Neural progenitor cell (in vitro differentiated cells): Measurements from ENCODE around the gene ZNF107. TPM values are rescaled to one million over a fixed set of nuclear protein-coding genes. Genes with fewer than 3 reads are reported as not detected.

Experiments
- DNase-seq: peaks from one replicate; pipeline ENCODE4 v3.0.0-alpha.2; 2016; ENCODE audit warnings: low spot score
- H2AFZ ChIP-seq: fragments of 200-600 bp; sonication (generic); replicated peaks from 2 replicates; pipeline ENCODE4 v1.6.1; 2016; ENCODE audit warnings: antibody characterized with exemption
- H3F3A ChIP-seq: fragments of 200-600 bp; sonication (generic); 2 replicates; pipeline ENCODE4 v1.6.1; 2016; ENCODE audit warnings: antibody characterized with exemption, low read depth
- H3K27ac ChIP-seq: fragments of 200-600 bp; sonication (generic); 2 replicates; pipeline ENCODE4 v1.5.1; 2016; ENCODE audit warnings: mild to moderate bottlenecking
- H3K27me3 ChIP-seq: fragments of 200-600 bp; sonication (generic); 2 replicates; pipeline ENCODE4 v1.6.1; 2016; ENCODE audit warnings: mild to moderate bottlenecking, moderate library complexity
- H3K36me3 ChIP-seq: fragments of 200-600 bp; sonication (generic); 2 replicates; pipeline ENCODE4 v1.5.1; 2016
- H3K4me1 ChIP-seq: fragments of 200-600 bp; sonication (generic); 2 replicates; pipeline ENCODE4 v1.6.1; 2016; ENCODE audit warnings: mixed run types
- H3K4me2 ChIP-seq: fragments of 200-600 bp; sonication (generic); 2 replicates; pipeline ENCODE4 v1.6.1; 2016
- H3K4me3 ChIP-seq: fragments of 200-600 bp; sonication (generic); 2 replicates; pipeline ENCODE4 v1.5.1; 2016
- H3K79me2 ChIP-seq: fragments of 200-600 bp; sonication (generic); 2 replicates; pipeline ENCODE4 v1.6.1; 2016; ENCODE audit warnings: low read depth
- H3K9ac ChIP-seq: fragments of 200-600 bp; sonication (generic); 2 replicates; pipeline ENCODE4 v1.6.1; 2016
- H3K9me3 ChIP-seq: fragments of 200-600 bp; sonication (generic); 2 replicates; pipeline ENCODE4 v1.5.1; 2016; ENCODE audit warnings: low read depth
- H4K20me1 ChIP-seq: fragments of 200-600 bp; sonication (generic); 2 replicates; pipeline ENCODE4 v1.6.1; 2016; ENCODE audit warnings: low read depth
- H3K27ac Mint-ChIP-seq: 3 replicates; pipeline ENCODE4 v1.8.0; 2021; ENCODE audit warnings: mixed read lengths
- H3K27me3 Mint-ChIP-seq: 2 replicates; pipeline ENCODE4 v1.8.0; 2022; ENCODE audit warnings: low read depth, mild to moderate bottlenecking, inconsistent platforms, moderate library complexity, mixed read lengths; ENCODE audit not compliant: insufficient read depth
- H3K36me3 Mint-ChIP-seq: 3 replicates; pipeline ENCODE4 v1.8.0; 2021; ENCODE audit warnings: mixed read lengths
- H3K4me1 Mint-ChIP-seq: 3 replicates; pipeline ENCODE4 v1.8.0; 2021; ENCODE audit warnings: mixed read lengths
- H3K4me3 Mint-ChIP-seq: 3 replicates; pipeline ENCODE4 v1.8.0; 2021; ENCODE audit warnings: mild to moderate bottlenecking, moderate library complexity, mixed read lengths
- H3K9me3 Mint-ChIP-seq: 3 replicates; pipeline ENCODE4 v1.8.0; 2020; ENCODE audit warnings: mixed read lengths
- CTCF ChIP-seq: fragments of 200-600 bp; sonication (generic); IDR thresholded peaks from 2 replicates; pipeline ENCODE4 v1.5.1; 2017; ENCODE audit warnings: antibody characterized with exemption, mild to moderate bottlenecking
- EZH2 ChIP-seq: fragments of 200-600 bp; sonication (generic); IDR thresholded peaks from 2 replicates; pipeline ENCODE4 v1.6.1; 2017; ENCODE audit warnings: antibody characterized with exemption, mild to moderate bottlenecking, moderate library complexity
- EZH2phosphoT487 ChIP-seq: fragments of 200-600 bp; sonication (generic); IDR thresholded peaks from 2 replicates; pipeline ENCODE4 v1.6.1; 2017; ENCODE audit warnings: antibody characterized with exemption
- microRNA-seq: library from miRNA; unstranded; fragments of <30 nt; microRNA quantifications from one replicate; pipeline ENCODE4, GENCODE V29; 2016
- small RNA-seq: library from RNA; depleted of rRNA; stranded (forward); fragments of <200 nt; gene quantifications from one replicate; pipeline ENCODE3, GENCODE V24; 2015
- total RNA-seq: library from RNA; depleted of rRNA; stranded (reverse); fragments of >200 nt; gene quantifications from 2 replicates; pipeline ENCODE4 v1.2.3, GENCODE V29; 2015; ENCODE audit warnings: low replicate concordance

The ZNF107 gene
- total RNA-seq, 1 donor from 2014 or later: 18.9 TPM

- Mint-ChIP-seq H3K36me3 (no peaks in the 10 kb centered on the region), H3K4me1 (no peaks in the 10 kb centered on the region), H3K9me3 (peaks cover 8% of the 10 kb centered on the region), H3K27me3 (peaks cover 3% of the 10 kb centered on the region), H3K4me3 (no peak overlapping the region), H3K27ac (no peak overlapping the region)
- no peaks in the 10 kb centered on the region for H3K27me3 ChIP-seq
- H3K4me1 ChIP-seq: no peaks in the 10 kb centered on the region
- H4K20me1 ChIP-seq: no peaks in the 10 kb centered on the region
- H2AFZ ChIP-seq: no peak overlapping the region
- H3K4me3 ChIP-seq: no peak overlapping the region
- no peaks in the 10 kb centered on the region for H3K79me2 ChIP-seq
- no peak overlapping the region for H3K4me2 ChIP-seq
- no peak overlapping the region for H3K27ac ChIP-seq
- peaks cover 11% of the 10 kb centered on the region for H3K9me3 ChIP-seq
- H3K9ac ChIP-seq: no peak overlapping the region
- DNase-seq: no peak
- no peaks in the 10 kb centered on the region for H3F3A ChIP-seq
- no peaks in the 10 kb centered on the region for H3K36me3 ChIP-seq
- TF ChIP-seq EZH2phosphoT487 (no peak), EZH2 (no peak), CTCF (no peak)
Observed at GRCh38 chr7:64755865-64756264, 89.9 kb downstream of the ZNF107 start.

GRCh38 chr7:64758151-64758550 is 92.2 kb downstream of the ZNF107 start:
- Histone ChIP-seq H3K4me3 (no peak overlapping the region), H3K27ac (no peak overlapping the region), H3K4me2 (no peak overlapping the region), H3F3A (no peaks in the 10 kb centered on the region), H3K4me1 (no peaks in the 10 kb centered on the region), H3K9me3 (peaks cover 12% of the 10 kb centered on the region), H4K20me1 (no peaks in the 10 kb centered on the region), H3K79me2 (no peaks in the 10 kb centered on the region), H3K36me3 (no peaks in the 10 kb centered on the region), H3K9ac (no peak overlapping the region), H3K27me3 (no peaks in the 10 kb centered on the region), H2AFZ (no peak overlapping the region)
- H3K36me3 Mint-ChIP-seq: no peaks in the 10 kb centered on the region
- no peaks in the 10 kb centered on the region for H3K4me1 Mint-ChIP-seq
- no peak for DNase-seq
- peaks cover 6% of the 10 kb centered on the region for H3K9me3 Mint-ChIP-seq
- no peaks in the 10 kb centered on the region for H3K27me3 Mint-ChIP-seq
- H3K27ac Mint-ChIP-seq: no peak overlapping the region
- H3K4me3 Mint-ChIP-seq: no peak overlapping the region
- TF ChIP-seq EZH2phosphoT487 (no peak), CTCF (no peak), EZH2 (no peak)

Small RNAs within 50 kb of the gene (microRNA-seq; reads per million reads assigned to microRNA genes)
- not detected for gene MIR6839

Small RNAs within 50 kb of the gene (small RNA-seq; reads per million reads assigned to genes)
- gene MIR6839: not detected

Other genes starting within 250 kb of the ZNF107 start
- not detected in 2 replicates for gene ZNF680, start 103.1 kb upstream of the ZNF107 start, total RNA-seq
- gene ZNF138, start 128.3 kb downstream of the ZNF107 start, total RNA-seq: 32.6 and 61.2 TPM in 2 replicates
- 23.5 and 36.5 TPM in 2 replicates for gene ZNF273, start 237.1 kb downstream of the ZNF107 start, total RNA-seq